Measurements from ENCODE around the gene PI16. TPM values are rescaled to one million over a fixed set of nuclear protein-coding genes. Genes with fewer than 3 reads are reported as not detected.

Gene PI16
- polyA plus RNA-seq, 3 donors: 0.22 TPM; not detected in 2

GRCh38 chr6:36906539-36907325, 47.8 kb upstream of the PI16 start:
- no peak for TF ChIP-seq CTCF (IDR thresholded peaks at IDR 0.05)
- intact Hi-C loops (cut with micrococcal nuclease): no loop called here
- Histone ChIP-seq H3K27ac (ENCODE audit: low read depth in 1 of 2, low read length in 2 of 2) (no peak overlapping the region), H3K9ac (ENCODE audit: insufficient read depth, low read length, poor library complexity, severe bottlenecking) (no peak overlapping the region), H3K4me1 (ENCODE audit: control insufficient read depth in 1 of 2, insufficient read depth in 2 of 2, low read length in 2 of 2) (peaks cover 3 to 4% of the 10 kb centered on the region in 2 donors), H3K4me3 (replicated peaks in 1 of 3; ENCODE audit: low read depth in 2 of 3, low read length in 3 of 3) (no peak overlapping the region), H3K36me3 (replicated peaks in 1 of 2; ENCODE audit: control insufficient read depth in 1 of 2, insufficient read depth in 2 of 2, low read length in 2 of 2) (peaks cover 57 to 90% of the 10 kb centered on the region in 2 donors), H3K79me2 (ENCODE audit: insufficient read depth, low read length) (no peaks in the 10 kb centered on the region), H4K20me1 (ENCODE audit: insufficient read depth, low read length) (peaks cover 21% of the 10 kb centered on the region), H3K9me3 (replicated peaks in 1 of 2; ENCODE audit: control insufficient read depth in 1 of 2, insufficient read depth in 1 of 2, low read length in 2 of 2) (no peaks in the 10 kb centered on the region), H3K27me3 (ENCODE audit: control insufficient read depth in 2 of 2, insufficient read depth in 2 of 2, low read length in 2 of 2) (no peaks in the 10 kb centered on the region), H2AFZ (ENCODE audit: insufficient read depth, low read depth, low read length, poor library complexity, severe bottlenecking) (no peak overlapping the region), H3K4me2 (replicated peaks; ENCODE audit: extremely low read depth, low read length, poor library complexity, severe bottlenecking) (no peak overlapping the region)
- Mint-ChIP-seq H3K9me3 (no peaks in the 10 kb centered on the region), H3K27me3 (ENCODE audit: low read depth in 3 of 3) (no peaks in the 10 kb centered on the region), H3K36me3 (peaks cover 70 to 81% of the 10 kb centered on the region in 2 donors), H3K4me1 (peaks cover 3% of the 10 kb centered on the region), H3K4me3 (no peak overlapping the region), H3K27ac (peak overlapping the region in 4 of 7 donors; percentile 14 to 54 (median 40))
- DNase-seq: no peak
- 22% methylated on average over 1 of the region's 2 CpGs for WGBS (ENCODE audit: insufficient coverage)

DNA sequence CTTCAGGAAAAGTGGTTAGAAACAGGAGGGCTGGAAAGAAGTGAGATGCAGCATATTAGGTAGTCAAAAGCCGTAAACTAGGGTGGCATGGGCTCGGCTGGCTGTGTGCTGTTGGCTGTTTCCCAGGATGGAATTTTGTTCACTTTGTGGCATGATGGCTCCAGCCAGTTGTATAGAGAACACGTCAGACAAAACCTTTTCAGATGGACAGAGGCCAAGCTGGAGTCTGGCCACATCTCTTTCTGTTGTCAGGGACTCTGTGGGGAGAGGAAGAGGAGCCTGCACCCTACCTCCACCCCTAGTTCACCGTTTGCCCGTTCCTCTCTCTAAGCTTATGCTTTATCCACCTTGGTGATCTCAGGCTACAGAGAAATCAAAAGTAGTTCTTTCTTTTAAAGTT, 46.8 kb upstream of the PI16 start:
- intact Hi-C loops (cut with micrococcal nuclease): no loop called here
- no peaks in the 10 kb centered on the region for H3K79me2 ChIP-seq (ENCODE audit: insufficient read depth, low read length)
- H3K9ac ChIP-seq (ENCODE audit: insufficient read depth, low read length, poor library complexity, severe bottlenecking): no peak overlapping the region
- WGBS (ENCODE audit: insufficient coverage): 64% methylated on average over 3 of the region's 5 CpGs
- Mint-ChIP-seq H3K4me1 (peaks cover 14% of the 10 kb centered on the region), H3K27ac (peak overlapping the region in 1 of 7 donors; percentile 18), H3K36me3 (peaks cover 65 to 76% of the 10 kb centered on the region in 2 donors), H3K4me3 (no peak overlapping the region), H3K27me3 (ENCODE audit: low read depth in 3 of 3) (peaks cover 0 to 1% (median 0%) of the 10 kb centered on the region in 3 donors), H3K9me3 (no peaks in the 10 kb centered on the region)
- H4K20me1 ChIP-seq (ENCODE audit: insufficient read depth, low read length): peaks cover 26% of the 10 kb centered on the region
- no peak overlapping the region for H3K4me3 ChIP-seq (replicated peaks in 1 of 3; ENCODE audit: low read depth in 2 of 3, low read length in 3 of 3)
- H3K36me3 ChIP-seq (replicated peaks in 1 of 2; ENCODE audit: control insufficient read depth in 1 of 2, insufficient read depth in 2 of 2, low read length in 2 of 2): peaks cover 46 to 87% of the 10 kb centered on the region in 2 donors
- no peak for DNase-seq
- H3K27me3 ChIP-seq (ENCODE audit: control insufficient read depth in 2 of 2, insufficient read depth in 2 of 2, low read length in 2 of 2): no peaks in the 10 kb centered on the region
- H3K4me1 ChIP-seq (ENCODE audit: control insufficient read depth in 1 of 2, insufficient read depth in 2 of 2, low read length in 2 of 2): peaks cover 5 to 9% of the 10 kb centered on the region in 2 donors
- TF ChIP-seq CTCF (IDR thresholded peaks at IDR 0.05): no peak
- H3K9me3 ChIP-seq (replicated peaks in 1 of 2; ENCODE audit: control insufficient read depth in 1 of 2, insufficient read depth in 1 of 2, low read length in 2 of 2): no peaks in the 10 kb centered on the region
- H3K4me2 ChIP-seq (replicated peaks; ENCODE audit: extremely low read depth, low read length, poor library complexity, severe bottlenecking): no peak overlapping the region
- no peak overlapping the region for H2AFZ ChIP-seq (ENCODE audit: insufficient read depth, low read depth, low read length, poor library complexity, severe bottlenecking)
- no peak overlapping the region for H3K27ac ChIP-seq (ENCODE audit: low read depth in 1 of 2, low read length in 2 of 2)

All from CD14-positive monocyte (primary cell).